HCT116 (cell line): ENCODE data around the gene GDF10. TPM values are rescaled to one million over a fixed set of nuclear protein-coding genes. Genes with fewer than 3 reads are reported as not detected.

ENCODE experiments used
- ATAC-seq: fragments of 200-7000 bp; cut with Tn5 transposase; 2 replicates; pipeline ENCODE4 v1.9.1; 2020; ENCODE audit warnings: mild to moderate bottlenecking, moderate library complexity
- BruUV-seq: library from RNA; stranded (reverse); fragments of 400-500 nt; replicated peaks from 2 replicates; lab custom pipeline; 2021; lab: Mats Ljungman, UMichigan
- CTCF ChIA-PET: fragments of 300-600 bp; sonication (Branson Sonifier 250); formaldehyde crosslinking; loops from one replicate; lab custom pipeline; 2021; ENCODE audit warnings: antibody characterized with exemption; lab: Charles Lee
- POLR2A ChIA-PET: fragments of 300-600, 350-600 bp; sonication (Branson Sonifier 250); formaldehyde crosslinking; loops from one replicate; lab custom pipeline; 2021; ENCODE audit warnings: antibody characterized with exemption; lab: Charles Lee
- RAD21 ChIA-PET, 2 experiments: fragments of 300-600 bp; sonication (Branson Sonifier 250); formaldehyde crosslinking; loops; one replicate each; lab custom pipeline; 2023; ENCODE audit warnings: low total read pairs in 2 of 2; ENCODE audit not compliant: uncharacterized antibody in 2 of 2, unreplicated experiment in 2 of 2, low non-redundant PET in 1 of 2; lab: Charles Lee
- DNase-seq: peaks from one replicate; pipeline ENCODE4 v3.0.0-alpha.2; 2010; ENCODE audit warnings: low read depth, low spot score
- H2AFZ ChIP-seq: fragments of 200-600 bp; shearing (Covaris generic), sonication (generic); 2 replicates; pipeline ENCODE4 v1.6.1; 2017; ENCODE audit warnings: low read depth, mixed run types, mixed read lengths, antibody characterized with exemption, low read length; ENCODE audit not compliant: poor library complexity, severe bottlenecking
- H3K27ac ChIP-seq: 2 replicates; pipeline ENCODE4 v1.5.1; 2012; ENCODE audit warnings: low read depth, low read length
- H3K27me3 ChIP-seq: fragments of 200-600 bp; sonication (generic); 2 replicates; pipeline ENCODE4 v1.6.1; 2016; ENCODE audit warnings: mixed run types, low read length, mixed read lengths; ENCODE audit not compliant: insufficient read depth
- H3K36me3 ChIP-seq, 2 experiments: fragments of 200-500 bp in 1 of 2; fragments of 200-600 bp in 1 of 2; sonication (Bioruptor generic) in 1 of 2; sonication (generic) in 1 of 2; 2 replicates each; pipeline versions ENCODE4 v1.5.1 to v1.6.1; 2014 to 2016; ENCODE audit warnings: low read length in 2 of 2, inconsistent platforms in 1 of 2, mixed read lengths in 1 of 2, mixed run types in 1 of 2; ENCODE audit not compliant: insufficient read depth in 2 of 2, control insufficient read depth in 1 of 2
- H3K4me1 ChIP-seq, 2 experiments: fragments of 200-600 bp in 1 of 2; sonication (generic) in 1 of 2; 2 replicates each; pipeline versions ENCODE4 v1.5.1 to v1.6.1; 2012 to 2017; ENCODE audit warnings: low read length in 2 of 2, inconsistent platforms in 1 of 2, mild to moderate bottlenecking in 1 of 2, mixed read lengths in 1 of 2, mixed run types in 1 of 2, moderate library complexity in 1 of 2; ENCODE audit not compliant: insufficient read depth in 2 of 2, control insufficient read depth in 1 of 2
- H3K4me2 ChIP-seq: fragments of 200-600 bp; sonication (generic); 2 replicates; pipeline ENCODE4 v1.6.1; 2017; ENCODE audit warnings: mixed run types, low read length, mixed read lengths
- H3K4me3 ChIP-seq, 2 experiments: fragments of 200-600 bp in 1 of 2; sonication (generic) in 1 of 2; replicated peaks in 1 of 2; 2 replicates each; pipeline ENCODE4 v1.5.1; 2011 to 2016; ENCODE audit warnings: low read length in 2 of 2, control low read depth in 1 of 2, low read depth in 1 of 2, mild to moderate bottlenecking in 1 of 2, mixed read lengths in 1 of 2, mixed run types in 1 of 2
- H3K79me2 ChIP-seq: fragments of 200-600 bp; sonication (generic); 2 replicates; pipeline ENCODE4 v1.6.1; 2017; ENCODE audit warnings: mild to moderate bottlenecking, mixed run types, low read length, moderate library complexity, mixed read lengths; ENCODE audit not compliant: insufficient read depth
- H3K9ac ChIP-seq: fragments of 200-600 bp; sonication (generic); 2 replicates; pipeline ENCODE4 v1.6.1; 2016; ENCODE audit warnings: low read length, mixed read lengths
- H3K9me2 ChIP-seq: fragments of 200-600 bp; sonication (generic), shearing (Covaris generic); 2 replicates; pipeline ENCODE4 v1.6.1; 2017; ENCODE audit warnings: mixed run types, mild to moderate bottlenecking, moderate library complexity; ENCODE audit not compliant: insufficient read depth
- H3K9me3 ChIP-seq, 2 experiments: fragments of 200-500 bp in 1 of 2; fragments of 200-600 bp in 1 of 2; sonication (Bioruptor generic) in 1 of 2; sonication (generic) in 1 of 2; 2 replicates each; pipeline ENCODE4 v1.6.1; 2014 to 2017; ENCODE audit warnings: low read length in 2 of 2, mixed read lengths in 2 of 2, inconsistent platforms in 1 of 2, low read depth in 1 of 2, mild to moderate bottlenecking in 1 of 2, mixed run types in 1 of 2, moderate library complexity in 1 of 2; ENCODE audit not compliant: control insufficient read depth in 1 of 2, insufficient read depth in 1 of 2
- H4K20me1 ChIP-seq: fragments of 200-600 bp; sonication (generic), shearing (Covaris generic); 2 replicates; pipeline ENCODE4 v1.6.1; 2017; ENCODE audit warnings: mixed run types, mild to moderate bottlenecking, moderate library complexity; ENCODE audit not compliant: insufficient read depth
- CEBPB ChIP-seq: IDR thresholded peaks from 2 replicates; pipeline ENCODE4 v1.6.1; 2012; ENCODE audit warnings: low read depth
- EGR1 ChIP-seq: IDR thresholded peaks from 2 replicates; pipeline ENCODE4 v1.6.1; 2012; ENCODE audit warnings: low read depth
- ELF1 ChIP-seq: IDR thresholded peaks from 2 replicates; pipeline ENCODE4 v1.6.1; 2012; ENCODE audit warnings: low read depth, borderline replicate concordance
- EZH2phosphoT487 ChIP-seq: fragments of 200-600 bp; IDR thresholded peaks from 2 replicates; pipeline ENCODE4 v1.6.1; 2018; ENCODE audit warnings: antibody characterized with exemption, borderline replicate concordance
- JUND ChIP-seq: IDR thresholded peaks from 2 replicates; pipeline ENCODE4 v1.6.1; 2012
- POLR2A ChIP-seq: IDR thresholded peaks from 2 replicates; pipeline ENCODE4 v1.7.0; 2011; ENCODE audit warnings: borderline replicate concordance; ENCODE audit not compliant: insufficient read depth, insufficient read length; ENCODE audit errors: extremely low read depth
- RAD21 ChIP-seq: IDR thresholded peaks from 2 replicates; pipeline ENCODE4 v1.6.1; 2012; ENCODE audit warnings: low read depth, mild to moderate bottlenecking
- REST ChIP-seq: IDR thresholded peaks from 2 replicates; pipeline ENCODE4 v1.6.1; 2012; ENCODE audit warnings: low read depth
- SP1 ChIP-seq: IDR thresholded peaks from 2 replicates; pipeline ENCODE4 v1.6.1; 2012; ENCODE audit warnings: low read depth
- ZFX ChIP-seq: fragments of 450-650 bp; IDR thresholded peaks from 2 replicates; pipeline ENCODE4 v1.6.1; 2017
- ZNF274 ChIP-seq: fragments of 200-500 bp; sonication (Bioruptor generic); IDR thresholded peaks from 2 replicates; pipeline ENCODE4 v1.6.1; 2014; ENCODE audit warnings: mild to moderate bottlenecking, low read depth, low read length, inconsistent platforms
- intact Hi-C: fragments of 100-400 bp; cut with micrococcal nuclease; formaldehyde crosslinking; loops from 2 replicates; pipeline ENCODE4 v1.10.0; 2022
- total RNA-seq: library from RNA; stranded (reverse); gene quantifications from one replicate; pipeline ENCODE4 v1.2.1, GENCODE V29; 2021; ENCODE audit not compliant: unreplicated experiment
- TF ChIP-seq, protein P1 (sequence below): IDR thresholded peaks from 2 replicates; pipeline ENCODE4 v1.6.1; 2012

GDF10 gene
- total RNA-seq, 1 experiment from 2014 or later = not detected

GRCh38 chr10:47323087-47323486 is 23.1 kb downstream of the GDF10 start:
- BruUV-seq = no TSS peak
- Histone ChIP-seq H4K20me1 (no peaks in the 10 kb centered on the region), H3K9ac (no peak overlapping the region), H3K9me3 (no peaks in the 10 kb centered on the region), H2AFZ (no peak overlapping the region), H3K79me2 (no peaks in the 10 kb centered on the region)
- ChIA-PET POLR2A (no interaction called here), RAD21 (no interaction called here)
- TF ChIP-seq REST (no peak), SP1 (no peak), EZH2phosphoT487 (no peak), ZNF274 (no peak), EGR1 (no peak), JUND (no peak), CEBPB (no peak), ZFX (no peak), RAD21 (no peak), ELF1 (no peak), POLR2A (no peak)
- TF ChIP-seq, protein P1, sequence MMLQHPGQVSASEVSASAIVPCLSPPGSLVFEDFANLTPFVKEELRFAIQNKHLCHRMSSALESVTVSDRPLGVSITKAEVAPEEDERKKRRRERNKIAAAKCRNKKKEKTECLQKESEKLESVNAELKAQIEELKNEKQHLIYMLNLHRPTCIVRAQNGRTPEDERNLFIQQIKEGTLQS = no peak
- TF ChIP-seq, all 23 proteins: peak for 0
- Histone ChIP-seq H3K4me1 (peaks cover 4 to 13% of the 10 kb centered on the region in 2 experiments; a peak in 2 of 4 replicates), H3K27ac (no peak overlapping the region), H3K27me3 (no peaks in the 10 kb centered on the region), H3K36me3 (no peaks in the 10 kb centered on the region), H3K9me2 (no peaks in the 10 kb centered on the region), H3K4me2 (no peak overlapping the region), H3K4me3 (no peak overlapping the region)
- no peak for DNase-seq
- intact Hi-C loops = no loop called here
- no peak for ATAC-seq
- CTCF ChIA-PET = interaction anchor here (2.1 kb wide), 1 partner anchor 18 kb away, joined by 6 read pairs; no protein-coding TSS in a partner anchor
